HepG2 (cell line): ENCODE results near the gene PDLIM7. TPM values are rescaled to one million over a fixed set of nuclear protein-coding genes. Genes with fewer than 3 reads are reported as not detected.
A peak's percentile ranks its signal among the peaks of the same experiment; 100 is the strongest.

ENCODE experiments used
- ATAC-seq: fragments of 200-7000 bp; cut with Tn5 transposase; 3 replicates; pipeline ENCODE4 v1.9.1; 2020; ENCODE audit warnings: mild to moderate bottlenecking, moderate library complexity
- BruUV-seq: library from RNA; stranded (reverse); fragments of 400-500 nt; replicated peaks from 2 replicates; lab custom pipeline; 2021; lab: Mats Ljungman, UMichigan
- CTCF ChIA-PET: fragments of 300-600 bp; formaldehyde crosslinking; extraction: SDS; loops from one replicate; lab custom pipeline; 2021; ENCODE audit warnings: low total read pairs, inconsistent platforms, low intra/inter-chr PET ratio; lab: Yijun Ruan, JAX
- POLR2A ChIA-PET: fragments of 350-600 bp; sonication (Branson Sonifier 250); formaldehyde crosslinking; loops from one replicate; lab custom pipeline; 2020; ENCODE audit warnings: antibody characterized with exemption, inconsistent platforms; lab: Yijun Ruan, JAX
- DNase-seq: peaks from one replicate; pipeline ENCODE4 v3.0.0-alpha.2; 2015; ENCODE audit warnings: low spot score
- FAIRE-seq: peaks from 3 replicates; lab custom pipeline; 2011; peaks lifted over from hg19 to GRCh38; lab: Jason Lieb, UNC
- H2AFZ ChIP-seq: one replicate; pipeline ENCODE4 v1.6.1; 2011; ENCODE audit warnings: low read length, inconsistent platforms
- H3K27ac ChIP-seq: fragments of 300-600 bp; 3 replicates; pipeline ENCODE4 v1.8.0; 2011; ENCODE audit warnings: mixed run types, mild to moderate bottlenecking, mixed read lengths, low read length, inconsistent platforms; ENCODE audit not compliant: insufficient read depth; ENCODE audit errors: extremely low read length
- H3K27me3 ChIP-seq, 2 experiments: fragments of 200-600 bp in 1 of 2; 2 replicates in 1 of 2; 3 replicates in 1 of 2; pipeline versions ENCODE4 v1.6.0 to v1.8.0; 2011; ENCODE audit warnings: low read length in 2 of 2, mild to moderate bottlenecking in 2 of 2, moderate library complexity in 2 of 2, inconsistent platforms in 1 of 2; ENCODE audit not compliant: insufficient read depth in 2 of 2, control insufficient read depth in 1 of 2
- H3K36me3 ChIP-seq, 2 experiments: fragments of 200-600 bp in 1 of 2; replicated peaks in 1 of 2; 2 replicates in 1 of 2; 3 replicates in 1 of 2; pipeline versions ENCODE4 v1.5.1 to v1.8.0; 2011; ENCODE audit warnings: low read length in 2 of 2, inconsistent platforms in 1 of 2; ENCODE audit not compliant: insufficient read depth in 2 of 2, control insufficient read depth in 1 of 2
- H3K4me1 ChIP-seq: 2 replicates; pipeline ENCODE4 v1.5.1; 2012; ENCODE audit warnings: low read length, inconsistent platforms; ENCODE audit not compliant: insufficient read depth
- H3K4me2 ChIP-seq: 2 replicates; pipeline ENCODE4 v1.6.0; 2011; ENCODE audit warnings: low read depth, low read length, inconsistent platforms
- H3K4me3 ChIP-seq, 3 experiments: fragments of 200-600 bp in 1 of 3; sonication (generic), shearing (Covaris generic) in 1 of 3; replicated peaks in 1 of 3; 2 replicates each; pipeline ENCODE4 v1.5.1; 2011 to 2016; ENCODE audit warnings: low read length in 3 of 3, inconsistent platforms in 2 of 3, low read depth in 2 of 3, mild to moderate bottlenecking in 2 of 3, control low read depth in 1 of 3, mixed read lengths in 1 of 3; ENCODE audit not compliant: insufficient read depth in 1 of 3
- H3K79me2 ChIP-seq: one replicate; pipeline ENCODE4 v1.6.1; 2011; ENCODE audit warnings: low read length, inconsistent platforms; ENCODE audit not compliant: insufficient read depth
- H3K9ac ChIP-seq: 2 replicates; pipeline ENCODE4 v1.6.0; 2011; ENCODE audit warnings: mild to moderate bottlenecking, low read depth, low read length, inconsistent platforms; ENCODE audit not compliant: insufficient read depth
- H3K9me3 ChIP-seq: 2 replicates; pipeline ENCODE4 v1.5.1; 2012; ENCODE audit warnings: mild to moderate bottlenecking, low read length
- H4K20me1 ChIP-seq: 2 replicates; pipeline ENCODE4 v1.6.0; 2011; ENCODE audit warnings: inconsistent platforms, mild to moderate bottlenecking, low read length, moderate library complexity; ENCODE audit not compliant: insufficient read depth
- AGO1 ChIP-seq: fragments of 200-400 bp; formaldehyde crosslinking; IDR thresholded peaks from 2 replicates; pipeline ENCODE4 v1.6.1; 2017; ENCODE audit warnings: mild to moderate bottlenecking, low read depth, low read length, moderate library complexity; ENCODE audit not compliant: poor library complexity, severe bottlenecking
- AGO2 ChIP-seq: fragments of 200-400 bp; formaldehyde crosslinking; optimal IDR thresholded peaks from 2 replicates; pipeline ENCODE3; 2017; ENCODE audit warnings: mild to moderate bottlenecking, low read depth, low read length, moderate library complexity
- ATF1 ChIP-seq: IDR thresholded peaks from 2 replicates; pipeline ENCODE4 v1.6.1; 2016; ENCODE audit warnings: mild to moderate bottlenecking, control low read depth
- KDM2A ChIP-seq: sonication (generic); formaldehyde crosslinking; IDR thresholded peaks from 2 replicates; pipeline ENCODE4 v1.4.0; 2020; ENCODE audit warnings: low read depth, missing genetic modification reagents, borderline replicate concordance
- RBFOX2 ChIP-seq: fragments of 200-400 bp; formaldehyde crosslinking; IDR thresholded peaks from 2 replicates; pipeline ENCODE4 v1.6.1; 2017; ENCODE audit warnings: low read depth, mild to moderate bottlenecking, low read length
- ZNF605 ChIP-seq: sonication (generic); formaldehyde crosslinking; IDR thresholded peaks from 2 replicates; pipeline ENCODE4 v1.8.0; 2022; ENCODE audit warnings: mild to moderate bottlenecking, missing genetic modification reagents
- WGBS: methylation state at CpG from one replicate; pipeline ENCODE4 v1.1.6; 2017; ENCODE audit warnings: low lambda C conversion rate; 5-methylcytosine and 5-hydroxymethylcytosine counted together
- in situ Hi-C: cut with HindIII; loops from 2 replicates; pipeline ENCODE4 v1.10.0; 2017; ENCODE audit warnings: low pct_unique_long_range_greater_than_20kb; ENCODE audit not compliant: extremely low pct_ligation_motif_present
- intact Hi-C: fragments of 100-400 bp; cut with micrococcal nuclease; formaldehyde crosslinking; loops from one replicate; pipeline ENCODE4 v1.10.0; 2022; ENCODE audit not compliant: unreplicated experiment
- polyA plus RNA-seq, 8 experiments: library from polyadenylated mRNA; depleted of rRNA in 3 of 8; stranded (reverse) in 7 of 8; unstranded in 1 of 8; fragments of >200 nt; fragmentation: Illumina TruSeq in 4 of 8; extraction: Trizol in 4 of 8; gene quantifications; 2 replicates each; pipeline versions ENCODE4 v1.2.1 to v1.2.3, GENCODE V29; 2011 to 2016; ENCODE audit warnings: low read depth in 4 of 8, missing spikeins in 1 of 8, mixed read lengths in 1 of 8; ENCODE audit not compliant: insufficient read depth in 1 of 8
- total RNA-seq, 5 experiments: library from RNA; depleted of rRNA; stranded (reverse); fragments of >200 nt; fragmentation: Illumina TruSeq; extraction: Trizol; gene quantifications; 2 replicates each; pipeline ENCODE4 v1.2.3, GENCODE V29; 2016; ENCODE audit warnings: low read depth in 1 of 5
- TF ChIP-seq, protein P1 (sequence below): sonication (generic); formaldehyde crosslinking; IDR thresholded peaks from 2 replicates; pipeline ENCODE4 v1.8.0; 2022; ENCODE audit warnings: missing genetic modification reagents, mild to moderate bottlenecking, borderline replicate concordance
- TF ChIP-seq, protein P2 (sequence below): IDR thresholded peaks from 2 replicates; pipeline ENCODE4 v1.6.1; 2018; ENCODE audit warnings: missing genetic modification reagents

Gene PDLIM7
- total and polyA plus RNA-seq, 2 of the 13 experiments (the other 11 are each of a cell fraction or from before 2014, with no cell fraction given) = 21.1 to 31.3 TPM

GRCh38 chr5:177435847-177436536, 61.4 kb downstream of the PDLIM7 start:
- FAIRE-seq (no peak), DNase-seq (no peak), ATAC-seq (no peak)
- 97% methylated on average over 22 of the region's 37 CpGs for WGBS
- Histone ChIP-seq H2AFZ (no peak overlapping the region), H4K20me1 (no peaks in the 10 kb centered on the region), H3K9ac (no peak overlapping the region), H3K4me2 (0 out of 2 replicates have a peak overlapping the region, but pooled peaks have one; percentile 14), H3K9me3 (no peaks in the 10 kb centered on the region), H3K4me1 (peaks cover 35% of the 10 kb centered on the region), H3K27ac (peak overlapping the region; percentile 43), H3K27me3 (no peaks in the 10 kb centered on the region), H3K36me3 (peaks cover 22 to 34% of the 10 kb centered on the region in 2 experiments; a peak in 4 of 5 replicates), H3K4me3 (no peak overlapping the region), H3K79me2 (no peaks in the 10 kb centered on the region)
- in situ Hi-C loops = no loop called here
- CTCF ChIA-PET = no interaction called here
- intact Hi-C loops = no loop called here
- TF ChIP-seq ATF1 (CRISPR knock-in tag) (no peak), KDM2A (CRISPR knock-in tag) (0 out of 2 replicates have a peak, but pooled peaks have one; percentile 22), AGO2 (peak; percentile 91), RBFOX2 (0 out of 2 replicates have a peak, but pooled peaks have one; percentile 34), ZNF605 (CRISPR knock-in tag) (peak; percentile 52; the same call in 1 of the 2 replicates), AGO1 (peak; percentile 38)
- TF ChIP-seq, protein P1, sequence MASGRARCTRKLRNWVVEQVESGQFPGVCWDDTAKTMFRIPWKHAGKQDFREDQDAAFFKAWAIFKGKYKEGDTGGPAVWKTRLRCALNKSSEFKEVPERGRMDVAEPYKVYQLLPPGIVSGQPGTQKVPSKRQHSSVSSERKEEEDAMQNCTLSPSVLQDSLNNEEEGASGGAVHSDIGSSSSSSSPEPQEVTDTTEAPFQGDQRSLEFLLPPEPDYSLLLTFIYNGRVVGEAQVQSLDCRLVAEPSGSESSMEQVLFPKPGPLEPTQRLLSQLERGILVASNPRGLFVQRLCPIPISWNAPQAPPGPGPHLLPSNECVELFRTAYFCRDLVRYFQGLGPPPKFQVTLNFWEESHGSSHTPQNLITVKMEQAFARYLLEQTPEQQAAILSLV = no peak
- TF ChIP-seq, protein P2, sequence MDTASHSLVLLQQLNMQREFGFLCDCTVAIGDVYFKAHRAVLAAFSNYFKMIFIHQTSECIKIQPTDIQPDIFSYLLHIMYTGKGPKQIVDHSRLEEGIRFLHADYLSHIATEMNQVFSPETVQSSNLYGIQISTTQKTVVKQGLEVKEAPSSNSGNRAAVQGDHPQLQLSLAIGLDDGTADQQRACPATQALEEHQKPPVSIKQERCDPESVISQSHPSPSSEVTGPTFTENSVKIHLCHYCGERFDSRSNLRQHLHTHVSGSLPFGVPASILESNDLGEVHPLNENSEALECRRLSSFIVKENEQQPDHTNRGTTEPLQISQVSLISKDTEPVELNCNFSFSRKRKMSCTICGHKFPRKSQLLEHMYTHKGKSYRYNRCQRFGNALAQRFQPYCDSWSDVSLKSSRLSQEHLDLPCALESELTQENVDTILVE = no peak
- POLR2A ChIA-PET = interaction anchor here (1.1 to 2.6 kb wide), 4 partner anchors 9 to 31 kb away, joined by 3 to 6 read pairs (median 4); partner anchors contain the start of gene GRK6
- BruUV-seq = no TSS peak
